ACC112 (cell line): Measurements from ENCODE around the gene EIF1B.

Source experiments
- H2AFZ ChIP-seq: fragments of 200-600 bp; sonication (generic); one replicate; pipeline ENCODE4 v1.6.0; 2017; ENCODE audit warnings: antibody characterized with exemption, low read length; ENCODE audit not compliant: unreplicated experiment
- H3K27ac ChIP-seq: fragments of 200-600 bp; sonication (generic); 2 replicates; pipeline ENCODE4 v1.5.1; 2014; ENCODE audit warnings: low read depth, mild to moderate bottlenecking, antibody characterized with exemption, low read length, moderate library complexity
- H3K27me3 ChIP-seq: fragments of 200-600 bp; sonication (generic); 2 replicates; pipeline ENCODE4 v1.6.1; 2014; ENCODE audit warnings: mild to moderate bottlenecking, antibody characterized with exemption, low read length, moderate library complexity, mixed read lengths; ENCODE audit not compliant: insufficient read depth
- H3K36me3 ChIP-seq: fragments of 200-600 bp; sonication (generic); 2 replicates; pipeline ENCODE4 v1.6.1; 2016; ENCODE audit warnings: mild to moderate bottlenecking, antibody characterized with exemption, low read length, moderate library complexity, mixed read lengths; ENCODE audit not compliant: insufficient read depth
- H3K4me1 ChIP-seq: fragments of 200-600 bp; sonication (generic); one replicate; pipeline ENCODE4 v1.6.1; 2016; ENCODE audit warnings: low read length, mixed read lengths; ENCODE audit not compliant: insufficient read depth, unreplicated experiment, control insufficient read depth
- H3K4me3 ChIP-seq: fragments of 200-600 bp; sonication (generic); 2 replicates; pipeline ENCODE4 v1.5.1; 2014; ENCODE audit warnings: mild to moderate bottlenecking, low read depth, low read length
- H3K79me2 ChIP-seq: fragments of 200-600 bp; sonication (generic); one replicate; pipeline ENCODE4 v1.6.0; 2016; ENCODE audit warnings: low read length; ENCODE audit not compliant: control insufficient read depth, unreplicated experiment, insufficient read depth

The EIF1B gene

DNA sequence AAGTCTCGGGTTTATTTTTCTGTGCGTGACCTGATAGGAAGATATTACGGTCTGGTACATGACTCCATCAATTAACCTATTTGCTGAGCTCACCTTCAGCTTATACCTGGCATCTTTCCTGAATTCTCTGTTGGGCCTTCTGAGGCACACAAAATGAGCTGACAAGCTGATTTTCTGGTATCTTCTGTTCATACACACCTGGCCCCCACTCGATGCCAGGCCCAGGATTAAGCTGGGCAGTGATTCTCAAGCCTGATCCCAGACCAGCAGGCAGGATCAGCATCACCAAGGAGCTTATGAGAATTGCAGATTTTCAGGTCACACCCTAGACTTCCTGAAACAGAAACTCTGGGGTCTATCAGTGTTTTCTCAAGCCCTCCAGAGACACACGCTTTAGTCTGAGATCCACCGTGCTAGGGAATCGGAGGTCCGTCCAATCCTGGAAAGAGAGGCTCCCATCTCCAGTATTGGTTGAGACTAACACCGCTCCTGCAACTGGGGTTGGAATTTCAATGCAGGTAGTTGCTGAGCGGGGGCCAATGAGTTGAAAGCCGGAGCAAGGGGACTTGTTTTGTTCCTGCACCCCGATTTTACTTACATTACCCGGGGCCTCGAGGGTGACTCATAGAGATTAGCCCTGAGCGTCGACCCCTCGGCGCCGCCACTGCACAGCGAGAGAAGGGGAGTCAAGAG, 636 bp upstream of the EIF1B start:
- Histone ChIP-seq H2AFZ (peak overlapping the region; percentile 92), H3K27ac (no peak overlapping the region), H3K79me2 (peaks cover 24% of the 10 kb centered on the region), H3K4me3 (peak overlapping the region; percentile 86), H3K36me3 (peaks cover 16% of the 10 kb centered on the region; the same call in 1 of the 2 replicates), H3K27me3 (no peaks in the 10 kb centered on the region), H3K4me1 (peaks cover 20% of the 10 kb centered on the region)

DNA sequence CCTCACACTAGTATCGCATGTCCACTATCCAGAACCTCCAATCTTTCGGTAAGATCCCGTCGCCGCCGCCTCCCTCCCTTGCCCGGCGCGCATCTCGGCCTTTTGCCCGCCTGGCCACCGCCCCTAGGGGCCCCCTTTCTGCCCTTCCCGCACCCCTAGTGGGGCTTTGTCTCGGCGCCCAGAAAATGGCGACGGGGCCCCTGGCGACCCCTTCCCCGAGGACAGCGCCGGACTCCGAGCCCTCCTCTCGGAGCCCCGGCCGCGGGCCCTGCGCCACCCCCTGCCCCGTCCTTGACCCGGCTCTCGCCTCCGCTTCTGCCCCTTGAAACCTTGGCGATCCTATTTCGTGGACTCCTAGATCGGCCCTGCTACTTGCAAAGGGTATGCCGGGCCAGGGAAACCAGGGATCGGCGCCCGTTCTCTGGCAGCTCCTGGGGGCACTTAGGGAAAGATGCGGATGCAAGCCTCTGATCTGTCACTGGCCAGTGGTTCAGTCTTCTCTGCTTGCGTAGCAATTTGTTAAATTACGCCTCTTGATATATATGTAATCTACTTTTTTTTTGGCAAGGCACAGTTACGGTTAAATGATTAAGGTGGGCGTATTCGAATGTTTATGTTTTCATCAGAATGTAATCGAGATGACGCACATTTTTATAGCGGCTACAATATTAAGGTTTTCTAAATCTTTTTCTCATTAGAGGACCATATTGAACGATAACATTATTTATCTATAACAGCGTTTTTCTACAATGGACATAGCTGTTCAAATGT, 603 bp downstream of the EIF1B start:
- H3K4me3 ChIP-seq: peak overlapping the region; percentile 86
- H3K79me2 ChIP-seq: peaks cover 24% of the 10 kb centered on the region
- peak overlapping the region; percentile 71 for H3K27ac ChIP-seq
- no peaks in the 10 kb centered on the region for H3K27me3 ChIP-seq
- peaks cover 20% of the 10 kb centered on the region for H3K4me1 ChIP-seq
- H3K36me3 ChIP-seq: peaks cover 16% of the 10 kb centered on the region; the same call in 1 of the 2 replicates
- H2AFZ ChIP-seq: peak overlapping the region; percentile 62

DNA sequence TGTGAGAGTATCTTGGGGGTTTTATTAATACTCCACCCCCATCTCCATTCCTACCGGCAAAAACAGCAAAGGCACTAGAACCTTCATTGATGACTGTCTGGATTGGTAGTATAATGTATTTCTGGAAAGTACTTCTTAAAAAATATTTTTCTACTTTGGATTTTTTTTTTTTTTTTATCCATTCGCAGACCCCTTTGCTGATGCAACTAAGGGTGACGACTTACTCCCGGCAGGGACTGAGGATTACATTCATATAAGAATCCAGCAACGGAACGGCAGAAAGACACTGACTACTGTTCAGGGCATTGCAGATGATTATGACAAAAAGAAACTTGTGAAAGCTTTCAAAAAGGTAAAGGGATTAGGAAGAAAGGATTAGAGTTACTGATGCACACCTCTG, 1.2 kb downstream of the EIF1B start:
- H3K4me1 ChIP-seq: peaks cover 20% of the 10 kb centered on the region
- peaks cover 16% of the 10 kb centered on the region; the same call in 1 of the 2 replicates for H3K36me3 ChIP-seq
- H3K27me3 ChIP-seq: no peaks in the 10 kb centered on the region
- peaks cover 24% of the 10 kb centered on the region for H3K79me2 ChIP-seq
- no peak overlapping the region for H2AFZ ChIP-seq
- H3K4me3 ChIP-seq: peak overlapping the region; percentile 86
- 0 out of 2 replicates have a peak overlapping the region, but pooled peaks have one; percentile 71 for H3K27ac ChIP-seq

DNA sequence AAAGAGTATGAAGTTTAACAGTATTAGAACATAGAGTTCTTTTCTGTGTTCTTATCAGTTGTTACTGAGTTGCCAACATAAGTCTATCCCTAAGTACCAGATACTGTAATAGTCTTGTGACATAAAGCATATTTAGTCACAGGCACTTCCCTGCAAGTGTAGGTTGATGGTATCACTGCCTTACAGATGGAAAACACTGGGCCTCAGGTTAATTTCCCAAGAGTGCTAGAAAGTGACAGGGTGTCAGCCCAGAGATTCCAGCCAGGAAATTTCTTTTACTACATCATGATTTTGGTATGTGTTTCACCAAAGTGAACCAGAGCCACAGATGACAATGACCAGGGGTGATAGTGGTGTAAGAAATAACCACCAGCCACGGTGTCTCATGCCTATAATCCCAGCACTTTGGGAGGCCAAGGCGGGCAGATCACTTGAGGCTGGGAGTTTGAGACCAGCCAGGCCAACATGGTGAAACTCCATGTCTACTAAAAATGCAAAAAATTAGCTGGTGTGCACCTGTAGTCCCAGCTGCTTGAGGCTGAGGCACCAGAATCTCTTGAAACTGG, 3.2 kb downstream of the EIF1B start:
- H2AFZ ChIP-seq: no peak overlapping the region
- H3K79me2 ChIP-seq: peaks cover 24% of the 10 kb centered on the region
- peaks cover 20% of the 10 kb centered on the region for H3K4me1 ChIP-seq
- peaks cover 16% of the 10 kb centered on the region; the same call in 1 of the 2 replicates for H3K36me3 ChIP-seq
- H3K4me3 ChIP-seq: no peak overlapping the region
- no peaks in the 10 kb centered on the region for H3K27me3 ChIP-seq
- H3K27ac ChIP-seq: no peak overlapping the region

DNA sequence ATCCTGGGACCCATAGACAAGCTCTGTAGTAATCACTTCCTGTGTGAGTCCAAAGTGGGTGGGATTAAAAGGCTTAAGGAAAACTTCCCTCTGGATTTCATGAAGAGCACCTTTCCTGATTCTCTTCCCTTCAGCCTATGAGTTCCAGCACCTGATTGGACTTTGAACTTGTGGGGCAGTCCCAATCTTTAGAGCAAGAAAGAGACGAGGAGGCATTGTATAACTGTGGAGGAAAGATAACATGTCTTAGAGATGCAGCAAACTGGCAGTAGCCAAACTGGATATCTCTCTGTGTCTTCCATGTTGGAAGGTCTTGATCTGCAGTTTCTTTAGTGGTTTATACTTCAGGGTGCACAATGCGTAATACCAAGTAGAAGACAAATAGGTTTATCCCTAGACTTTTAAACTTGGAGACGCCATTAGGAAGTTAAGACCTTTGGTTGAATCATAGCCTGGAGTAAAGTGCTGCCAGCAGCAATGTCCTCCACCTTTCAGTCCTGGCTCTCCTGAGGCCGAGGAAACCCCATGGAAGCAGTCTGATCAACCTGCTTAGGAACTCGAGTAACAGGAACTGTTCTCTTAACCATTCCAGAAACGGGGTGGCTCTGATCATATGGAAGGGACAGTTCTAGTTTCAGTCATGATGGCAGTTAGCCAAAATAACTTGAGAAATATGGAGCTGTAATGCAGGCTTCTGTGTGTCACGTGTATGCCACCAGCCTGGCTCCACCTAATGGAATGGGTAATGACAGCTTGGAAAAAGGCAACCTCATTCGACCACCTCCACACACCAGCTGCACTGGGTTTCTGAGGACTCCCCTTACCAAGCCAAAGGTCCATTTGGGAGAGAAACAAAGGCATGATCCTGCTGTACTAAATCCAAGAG, 4.7 kb downstream of the EIF1B start:
- peaks cover 16% of the 10 kb centered on the region; the same call in 1 of the 2 replicates for H3K36me3 ChIP-seq
- H3K4me3 ChIP-seq: no peak overlapping the region
- H3K4me1 ChIP-seq: peaks cover 14% of the 10 kb centered on the region
- H3K27ac ChIP-seq: no peak overlapping the region
- no peaks in the 10 kb centered on the region for H3K27me3 ChIP-seq
- peaks cover 24% of the 10 kb centered on the region for H3K79me2 ChIP-seq
- no peak overlapping the region for H2AFZ ChIP-seq

DNA sequence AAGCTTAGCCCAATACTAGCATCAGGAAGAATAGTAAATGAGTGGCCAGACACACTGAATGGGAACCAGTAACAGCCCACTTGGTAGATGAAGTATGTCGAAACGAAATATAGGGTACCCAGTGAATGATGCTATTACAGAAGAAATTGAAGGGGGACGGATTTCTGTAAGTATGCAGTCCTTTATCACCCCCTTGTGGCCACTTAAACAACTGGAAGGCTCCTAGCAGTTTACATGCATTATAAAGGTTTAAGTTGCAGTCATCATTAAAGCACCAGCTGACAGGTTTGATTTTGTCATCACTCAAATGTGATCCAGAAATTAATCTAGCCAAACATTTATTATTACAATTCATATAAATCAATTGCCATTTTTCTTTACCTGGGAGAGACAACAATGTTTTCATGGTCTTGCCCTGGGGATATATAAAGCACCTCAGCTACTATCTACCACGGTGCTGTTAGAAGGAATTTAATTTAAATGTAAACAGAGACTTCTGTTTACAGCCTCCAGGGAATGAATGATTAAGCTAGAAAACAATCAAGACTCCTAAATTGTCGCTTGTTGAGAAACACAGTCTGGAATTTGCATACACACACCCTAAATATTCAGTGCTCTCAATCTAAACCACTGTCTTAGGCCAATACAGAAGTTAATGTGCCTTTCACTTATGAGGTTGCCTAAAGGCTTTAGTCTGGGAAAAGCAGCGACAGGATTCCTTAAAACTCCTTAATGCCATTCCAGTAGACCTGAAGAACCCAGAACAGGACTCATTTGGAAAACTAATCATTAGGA, 7.8 kb downstream of the EIF1B start:
- Histone ChIP-seq H3K4me3 (no peak overlapping the region), H2AFZ (no peak overlapping the region), H3K36me3 (0 out of 2 replicates have a peak, but pooled peaks cover 2% of the 10 kb centered on the region), H3K27me3 (no peaks in the 10 kb centered on the region), H3K27ac (no peak overlapping the region), H3K79me2 (no peaks in the 10 kb centered on the region), H3K4me1 (peaks cover 2% of the 10 kb centered on the region)

DNA sequence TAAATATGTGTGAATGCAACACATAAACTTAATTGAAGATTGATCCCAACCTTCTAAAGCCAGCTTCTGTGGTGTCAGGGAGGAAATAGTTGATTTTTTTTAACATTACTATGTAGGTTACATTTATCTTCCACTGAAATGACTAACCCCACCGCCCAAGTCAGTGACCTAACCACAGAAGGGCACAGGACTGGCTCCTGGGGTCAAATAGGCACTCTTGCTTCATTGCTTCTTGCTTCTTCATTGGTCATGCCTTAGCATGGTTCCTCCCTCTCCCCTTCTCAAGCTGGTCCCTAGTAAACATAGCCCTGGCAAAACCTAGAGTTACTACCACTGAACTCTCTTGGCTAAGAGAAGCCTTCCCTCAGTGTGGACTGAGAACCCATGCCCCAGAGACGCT, 12.3 kb downstream of the EIF1B start:
- Histone ChIP-seq H3K27ac (no peak overlapping the region), H3K27me3 (no peaks in the 10 kb centered on the region), H3K79me2 (no peaks in the 10 kb centered on the region), H3K36me3 (no peaks in the 10 kb centered on the region), H2AFZ (no peak overlapping the region), H3K4me3 (no peak overlapping the region), H3K4me1 (no peaks in the 10 kb centered on the region)

DNA sequence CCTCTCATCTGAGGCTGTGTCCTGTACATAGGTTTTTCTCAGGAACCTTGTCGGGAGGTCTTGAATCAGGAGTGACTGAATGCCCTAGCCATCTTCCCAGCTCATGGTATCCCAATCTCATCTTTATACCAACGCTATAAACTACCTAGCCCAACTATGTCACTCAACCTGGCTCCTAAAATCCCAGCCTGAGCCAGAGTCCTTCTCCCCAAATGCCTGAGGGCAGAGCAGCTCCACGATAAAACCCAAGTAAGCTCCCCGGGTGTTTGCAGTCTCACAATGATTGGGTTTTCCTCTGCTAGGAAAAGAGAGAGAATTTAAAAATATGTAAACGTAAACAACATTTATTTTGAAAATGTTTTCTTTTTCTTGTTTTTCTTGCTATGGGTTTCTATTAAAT, 14.4 kb downstream of the EIF1B start:
- no peak overlapping the region for H3K27ac ChIP-seq
- H3K79me2 ChIP-seq: no peaks in the 10 kb centered on the region
- no peaks in the 10 kb centered on the region for H3K36me3 ChIP-seq
- H3K27me3 ChIP-seq: no peaks in the 10 kb centered on the region
- H3K4me1 ChIP-seq: no peaks in the 10 kb centered on the region
- no peak overlapping the region for H2AFZ ChIP-seq
- H3K4me3 ChIP-seq: no peak overlapping the region

DNA sequence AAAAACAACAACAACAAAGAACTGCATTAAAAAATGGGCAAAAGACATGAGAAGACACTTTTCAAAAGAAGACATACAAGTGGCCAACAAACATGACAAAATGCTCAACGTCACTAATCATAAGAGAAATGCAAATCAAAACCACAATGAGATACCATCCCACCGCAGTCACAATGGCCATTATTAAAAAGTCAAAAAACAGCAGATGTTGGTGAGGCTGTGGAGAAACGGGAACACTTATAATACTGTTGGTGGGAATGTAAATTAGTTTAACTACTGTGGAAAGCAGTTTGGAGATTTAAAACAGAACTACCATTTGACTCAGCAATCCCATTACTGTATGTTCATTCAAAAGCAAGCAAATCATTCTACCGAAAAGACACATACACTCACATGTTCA, 15.1 kb downstream of the EIF1B start:
- Histone ChIP-seq H3K79me2 (no peaks in the 10 kb centered on the region), H3K27me3 (no peaks in the 10 kb centered on the region), H3K27ac (no peak overlapping the region), H3K4me1 (no peaks in the 10 kb centered on the region), H2AFZ (no peak overlapping the region), H3K36me3 (no peaks in the 10 kb centered on the region), H3K4me3 (no peak overlapping the region)
